Adipose tissue (tissue), 3 donors: Measurements from ENCODE around the gene EIF4G3. TPM values are rescaled to one million over a fixed set of nuclear protein-coding genes. Genes with fewer than 3 reads are reported as not detected.

Experiments
- H3K27ac ChIP-seq: one replicate; pipeline ENCODE4 v1.5.1; 2013; ENCODE audit warnings: low read depth, low read length
- WGBS, 3 donors: extraction: QIAGEN DNeasy Blood & Tissue Kit; methylation state at CpG; one replicate each; pipeline ENCODE4 v1.1.7; 2013; 5-methylcytosine and 5-hydroxymethylcytosine counted together
- polyA plus RNA-seq, 3 donors: library from polyadenylated mRNA; stranded (reverse); fragments of 200-250 nt; gene quantifications; one replicate each; pipeline ENCODE4 v1.2.3, GENCODE V29; 2013
- donor health status: healthy with polysubstance abuse.
- donor health status: Bipolar disorder and iron deficiency.
- donor health status: healthy.

Gene EIF4G3
- polyA plus RNA-seq, 3 donors = 5.4 to 24.1 (median 19.0) TPM

- 69 to 93% (median 70%) methylated on average over 6 of the region's 6 CpGs for WGBS, 3 donors
- H3K27ac ChIP-seq = no peak overlapping the region
Observed at GRCh38 chr1:21123287-21123948, 53.3 kb downstream of the EIF4G3 start.

- 89 to 96% (median 94%) methylated on average over 4 of the region's 4 CpGs for WGBS, 3 donors
- no peak overlapping the region for H3K27ac ChIP-seq
Observed at GRCh38 chr1:21121764-21122471, 54.8 kb downstream of the EIF4G3 start.

GRCh38 chr1:21118167-21118566 lies 58.5 kb downstream of the EIF4G3 start:
- no peak overlapping the region for H3K27ac ChIP-seq
- 92 to 94% (median 94%) methylated on average over 6 of the region's 6 CpGs for WGBS, 3 donors

- WGBS, 3 donors = 33 to 43% (median 43%) methylated on average over 2 of the region's 2 CpGs
Observed at GRCh38 chr1:21117597-21118001, 59.1 kb downstream of the EIF4G3 start.

GRCh38 chr1:21117159-21117558 lies 59.5 kb downstream of the EIF4G3 start:
- H3K27ac ChIP-seq = no peak overlapping the region
- 82 to 86% (median 83%) methylated on average over 1 of the region's 1 CpG for WGBS, 3 donors

More at GRCh38 chr1:21117597-21118001, 59.1 kb downstream of the EIF4G3 start:
- no peak overlapping the region for H3K27ac ChIP-seq

- no peak overlapping the region for H3K27ac ChIP-seq
- WGBS, 3 donors = 52 to 68% (median 57%) methylated on average over 2 of the region's 2 CpGs
Observed at GRCh38 chr1:21115098-21115760, 61.5 kb downstream of the EIF4G3 start.

- WGBS, 3 donors = 68 to 81% (median 69%) methylated on average over 4 of the region's 4 CpGs
- no peak overlapping the region for H3K27ac ChIP-seq
Observed at GRCh38 chr1:21114431-21114830, 62.3 kb downstream of the EIF4G3 start.

- no peak overlapping the region for H3K27ac ChIP-seq
- 84 to 94% (median 89%) methylated on average over 11 of the region's 11 CpGs for WGBS, 3 donors
Observed at GRCh38 chr1:21110163-21110562, 66.5 kb downstream of the EIF4G3 start.

- H3K27ac ChIP-seq = no peak overlapping the region
- WGBS, 3 donors = 38 to 89% (median 88%) methylated on average over 2 of the region's 2 CpGs
Observed at GRCh38 chr1:21106709-21107108, 70.0 kb downstream of the EIF4G3 start.

GRCh38 chr1:21106238-21106637 lies 70.5 kb downstream of the EIF4G3 start:
- H3K27ac ChIP-seq = no peak overlapping the region
- 55 to 85% (median 82%) methylated on average over 2 of the region's 2 CpGs for WGBS, 3 donors

- no peak overlapping the region for H3K27ac ChIP-seq
- 92 to 95% (median 94%) methylated on average over 4 of the region's 4 CpGs for WGBS, 3 donors
Observed at GRCh38 chr1:21105807-21106206, 70.9 kb downstream of the EIF4G3 start.

- H3K27ac ChIP-seq = no peak overlapping the region
- 96 to 97% (median 97%) methylated on average over 3 of the region's 3 CpGs for WGBS, 3 donors
Observed at GRCh38 chr1:21104683-21105082, 72.0 kb downstream of the EIF4G3 start.

- H3K27ac ChIP-seq = no peak overlapping the region
- WGBS, 3 donors = 22 to 72% (median 33%) methylated on average over 5 of the region's 5 CpGs
Observed at GRCh38 chr1:21100481-21100921, 76.2 kb downstream of the EIF4G3 start.

GRCh38 chr1:21099869-21100131 lies 76.9 kb downstream of the EIF4G3 start:
- WGBS, 3 donors = 74 to 89% (median 88%) methylated on average over 2 of the region's 2 CpGs

GRCh38 chr1:21099034-21099868 lies 77.4 kb downstream of the EIF4G3 start:
- no peak overlapping the region for H3K27ac ChIP-seq
- 71 to 84% (median 76%) methylated on average over 2 of the region's 2 CpGs for WGBS, 3 donors

More at GRCh38 chr1:21099869-21100131, 76.9 kb downstream of the EIF4G3 start:
- H3K27ac ChIP-seq = no peak overlapping the region

- H3K27ac ChIP-seq = no peak overlapping the region
- WGBS, 3 donors = 89 to 95% (median 93%) methylated on average over 5 of the region's 5 CpGs
Observed at GRCh38 chr1:21098186-21098915, 78.3 kb downstream of the EIF4G3 start.

- WGBS, 3 donors = 61 to 81% (median 68%) methylated on average over 1 of the region's 1 CpG
- H3K27ac ChIP-seq = no peak overlapping the region
Observed at GRCh38 chr1:21097729-21098128, 79.0 kb downstream of the EIF4G3 start.

GRCh38 chr1:21095976-21096375 lies 80.7 kb downstream of the EIF4G3 start:
- no peak overlapping the region for H3K27ac ChIP-seq
